ENCODE results near the gene MBD3.

MBD3 gene

DNA sequence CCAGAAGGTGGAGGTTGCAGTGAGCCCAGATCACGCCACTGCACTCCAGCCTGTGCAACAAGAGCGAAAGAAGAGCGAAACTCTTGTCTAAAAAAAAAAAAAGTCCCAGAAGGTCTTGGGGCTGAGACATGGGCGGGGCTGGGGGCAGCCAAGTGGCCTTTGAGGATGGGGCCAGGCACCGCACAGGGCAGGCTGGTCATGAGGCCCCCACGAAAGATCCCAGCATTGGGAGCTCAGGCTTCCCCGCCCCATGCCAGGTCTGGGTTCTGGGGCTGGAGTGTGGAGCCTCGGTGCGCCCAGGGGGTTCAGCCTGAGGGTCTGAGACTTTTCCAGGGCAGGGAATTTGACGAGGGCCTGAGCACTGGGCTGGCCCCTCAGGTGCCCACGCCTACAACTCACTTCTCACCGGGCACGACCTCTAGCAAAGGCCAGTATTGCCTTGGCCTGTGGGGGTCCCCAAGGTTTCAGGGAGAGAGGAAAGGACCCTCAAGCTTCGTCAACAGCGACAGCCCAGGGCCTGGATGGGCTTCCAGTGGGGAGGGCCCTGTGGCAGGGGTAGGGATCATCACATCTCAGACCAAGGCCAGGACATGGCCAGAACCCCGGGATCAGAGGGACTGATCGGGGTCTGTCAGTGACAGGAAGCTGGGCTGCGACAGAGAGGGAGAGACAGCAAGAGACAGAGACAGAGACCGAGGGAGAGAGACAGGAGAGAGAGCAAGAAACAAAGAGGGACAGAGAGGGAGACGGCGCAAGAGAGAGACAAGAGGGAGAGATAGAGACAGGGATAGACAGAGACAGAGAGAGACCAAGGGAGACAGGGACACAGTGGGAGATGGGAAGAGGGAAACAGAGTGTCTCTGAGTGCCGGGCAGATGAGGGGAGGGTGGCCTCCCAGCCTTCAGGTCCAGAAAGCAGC, 17.1 kb downstream of the MBD3 start:
- H3K27ac ChIP-seq = no peak overlapping the region

DNA sequence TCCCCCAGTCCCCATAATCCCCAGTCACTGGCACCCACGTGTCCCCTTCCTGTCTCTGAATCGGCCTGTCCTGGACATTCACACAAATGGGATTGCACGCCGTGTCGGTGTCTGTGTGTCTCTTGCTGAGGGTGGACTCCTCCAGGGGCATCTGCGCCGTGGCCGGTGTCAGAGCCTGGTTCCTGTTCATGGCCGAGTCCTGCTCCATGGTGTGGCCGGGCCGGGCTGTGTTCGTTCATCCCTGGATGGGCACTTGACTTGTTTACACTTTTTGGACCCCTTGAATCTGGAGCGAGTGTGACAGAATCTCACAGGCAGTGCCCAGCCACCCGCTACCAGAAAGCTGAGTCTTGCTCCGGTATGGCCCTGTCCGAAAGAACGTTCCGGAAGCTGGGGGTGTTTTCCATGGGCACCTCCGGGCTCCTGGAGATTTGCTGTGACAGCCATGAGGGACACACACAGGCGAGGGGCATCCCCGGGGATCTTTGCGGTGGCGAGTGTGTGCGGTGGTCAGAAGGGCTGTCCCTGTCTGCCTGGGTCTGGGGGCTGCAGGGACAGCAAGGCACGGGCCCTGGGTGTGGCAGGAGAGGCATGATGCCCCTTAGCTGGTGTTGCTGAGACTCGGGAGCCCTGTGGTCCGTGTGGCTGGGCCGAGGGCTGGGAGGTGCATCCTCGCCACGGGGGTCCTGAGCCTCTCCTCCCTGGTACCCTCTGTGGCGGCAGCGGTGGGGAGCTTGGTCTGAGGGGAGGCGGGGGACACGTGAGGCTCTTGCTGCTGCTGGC, 18.1 kb downstream of the MBD3 start:
- H3K27ac ChIP-seq = no peak overlapping the region
- TF ChIP-seq, protein P1, sequence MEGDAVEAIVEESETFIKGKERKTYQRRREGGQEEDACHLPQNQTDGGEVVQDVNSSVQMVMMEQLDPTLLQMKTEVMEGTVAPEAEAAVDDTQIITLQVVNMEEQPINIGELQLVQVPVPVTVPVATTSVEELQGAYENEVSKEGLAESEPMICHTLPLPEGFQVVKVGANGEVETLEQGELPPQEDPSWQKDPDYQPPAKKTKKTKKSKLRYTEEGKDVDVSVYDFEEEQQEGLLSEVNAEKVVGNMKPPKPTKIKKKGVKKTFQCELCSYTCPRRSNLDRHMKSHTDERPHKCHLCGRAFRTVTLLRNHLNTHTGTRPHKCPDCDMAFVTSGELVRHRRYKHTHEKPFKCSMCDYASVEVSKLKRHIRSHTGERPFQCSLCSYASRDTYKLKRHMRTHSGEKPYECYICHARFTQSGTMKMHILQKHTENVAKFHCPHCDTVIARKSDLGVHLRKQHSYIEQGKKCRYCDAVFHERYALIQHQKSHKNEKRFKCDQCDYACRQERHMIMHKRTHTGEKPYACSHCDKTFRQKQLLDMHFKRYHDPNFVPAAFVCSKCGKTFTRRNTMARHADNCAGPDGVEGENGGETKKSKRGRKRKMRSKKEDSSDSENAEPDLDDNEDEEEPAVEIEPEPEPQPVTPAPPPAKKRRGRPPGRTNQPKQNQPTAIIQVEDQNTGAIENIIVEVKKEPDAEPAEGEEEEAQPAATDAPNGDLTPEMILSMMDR (conservative IDR thresholded peaks at IDR 0.05) = no peak

More for the DNA sequence above, 17.1 kb downstream of the MBD3 start:
- TF ChIP-seq, protein P1 (conservative IDR thresholded peaks at IDR 0.05) = no peak

DNA sequence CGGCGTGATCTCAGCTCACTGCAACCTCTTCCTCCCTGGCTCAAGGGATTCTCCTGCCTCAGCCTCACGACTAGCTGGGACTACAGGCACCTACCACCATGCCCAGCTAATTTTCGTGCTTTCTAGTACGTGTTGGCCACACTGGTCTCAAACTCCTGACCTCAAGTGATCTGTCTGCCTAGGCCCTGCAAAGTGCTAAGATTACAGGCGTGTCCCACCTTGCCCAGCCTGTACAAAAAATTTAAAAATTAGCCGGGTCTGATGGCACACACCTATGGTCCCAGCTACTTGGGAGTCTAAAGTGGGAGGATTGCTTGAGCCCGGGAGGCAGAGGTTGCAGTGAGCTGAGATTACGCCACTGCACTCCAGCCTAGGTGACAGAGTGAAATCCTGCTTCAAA, 19.9 kb downstream of the MBD3 start:
- TF ChIP-seq, protein P1 (conservative IDR thresholded peaks at IDR 0.05) = no peak

DNA sequence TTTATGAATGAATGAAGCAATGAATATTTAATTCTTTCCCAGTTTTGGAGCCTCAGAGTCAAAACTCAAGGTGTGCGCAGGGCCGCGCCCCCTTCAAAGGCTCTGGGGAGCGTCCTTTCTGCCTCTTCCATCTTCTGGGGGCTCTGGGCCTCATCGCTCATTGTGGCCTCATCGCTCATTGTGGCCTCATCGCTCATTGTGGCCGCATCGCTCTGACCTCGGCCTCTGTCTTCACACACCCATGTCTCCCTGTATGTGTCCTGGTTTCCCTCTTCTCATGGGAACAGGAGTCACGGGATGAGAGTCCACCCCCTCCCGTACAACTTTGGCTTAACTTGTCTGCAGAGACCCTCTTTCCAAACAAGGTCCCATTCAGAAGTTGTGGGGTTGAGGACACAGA, 21.3 kb downstream of the MBD3 start:
- TF ChIP-seq, protein P1 (conservative IDR thresholded peaks at IDR 0.05) = no peak
- H3K27ac ChIP-seq = no peak overlapping the region

More for the DNA sequence above, 19.9 kb downstream of the MBD3 start:
- H3K27ac ChIP-seq = no peak overlapping the region

DNA sequence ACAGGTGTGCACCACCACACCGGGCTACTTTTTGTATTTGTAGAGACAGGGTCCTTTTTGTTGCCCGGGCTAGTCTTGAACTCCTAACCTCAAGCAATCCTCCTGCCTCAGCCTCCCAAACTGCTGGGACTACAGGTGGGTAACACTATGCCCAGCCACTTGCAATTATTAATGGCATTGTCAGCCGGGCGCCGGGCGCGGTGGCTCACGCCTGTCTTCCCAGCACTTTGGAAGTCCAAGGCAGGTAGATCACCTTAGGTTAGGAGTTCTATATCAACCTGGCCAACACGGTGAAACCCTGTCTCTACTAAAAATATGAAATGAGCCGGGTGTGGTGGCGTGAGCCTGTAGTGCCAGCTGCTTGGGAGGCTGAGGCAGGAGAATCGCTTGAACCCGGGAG, 21.8 kb downstream of the MBD3 start:
- H3K27ac ChIP-seq = no peak overlapping the region
- TF ChIP-seq, protein P1 (conservative IDR thresholded peaks at IDR 0.05) = no peak

DNA sequence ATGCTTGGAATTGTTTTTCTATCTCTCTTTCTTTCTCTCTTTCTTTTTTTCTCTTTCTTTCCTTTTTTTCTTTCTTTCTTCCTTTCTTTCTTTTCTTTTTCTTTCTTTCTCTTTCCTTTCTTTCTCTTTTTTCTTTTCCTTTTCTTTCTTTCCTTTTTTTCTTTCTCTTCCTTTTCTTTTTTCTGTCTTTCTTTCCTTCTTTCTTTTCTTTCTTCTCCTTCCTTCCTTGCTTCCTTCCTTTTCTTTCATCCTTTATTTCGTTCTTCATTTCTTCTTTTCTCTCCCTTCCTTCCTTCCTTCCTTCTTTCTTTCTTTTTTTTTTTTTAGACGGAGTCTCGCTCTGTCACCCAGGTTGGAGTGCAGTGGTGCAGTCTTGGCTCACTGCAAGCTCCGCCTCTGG, 22.7 kb downstream of the MBD3 start:
- TF ChIP-seq, protein P1 (conservative IDR thresholded peaks at IDR 0.05) = no peak
- no peak overlapping the region for H3K27ac ChIP-seq

DNA sequence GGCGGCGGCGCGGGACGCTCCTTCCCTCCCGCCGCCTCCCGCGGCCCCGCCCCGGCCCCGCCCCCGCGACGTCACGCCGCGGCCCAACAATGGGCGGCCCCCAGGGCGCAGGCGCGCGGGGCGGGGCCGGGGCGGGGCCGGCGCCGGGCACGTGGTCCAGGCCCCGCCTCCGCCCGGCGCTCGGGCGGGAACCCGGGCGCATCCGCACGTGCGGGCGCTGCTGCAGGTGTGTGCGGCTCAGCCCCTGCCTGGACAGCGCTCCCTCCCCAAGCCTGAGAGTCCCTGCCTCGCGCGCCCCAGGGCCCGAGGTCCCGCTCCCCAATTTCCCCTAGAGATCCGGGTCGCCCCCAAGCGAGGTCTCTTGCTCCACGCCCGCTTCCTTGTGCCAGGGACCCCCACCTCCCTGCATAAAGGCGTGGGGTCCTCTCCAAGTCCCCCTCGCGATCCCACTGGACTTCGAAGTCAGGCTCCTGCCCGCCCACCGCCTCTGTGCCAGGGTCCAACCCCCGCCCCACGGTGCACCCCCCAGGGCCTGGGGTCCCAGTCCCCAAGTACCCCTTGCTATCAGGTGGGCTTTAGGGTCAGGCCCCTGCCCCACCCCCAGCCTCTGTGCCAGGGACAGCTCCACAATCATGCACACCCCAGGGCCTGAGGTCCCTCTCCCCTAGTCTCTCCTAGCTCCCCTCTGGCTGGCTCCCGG, 24.2 kb downstream of the MBD3 start, which contains the start of gene MEX3D:
Gene MEX3D, minus strand, starts transcription at position 6 of the 700 bp plus-strand sequence. CDS start 267 bp downstream, outside the sequence.
- peak within 1 kb of the TSS; percentile 78 for H3K27ac ChIP-seq

More for the DNA sequence above, 24.2 kb downstream of the MBD3 start, which contains the start of gene MEX3D:
- TF ChIP-seq, protein P1 (conservative IDR thresholded peaks at IDR 0.05) = no peak

Data from VCaP (cell line).